Lung (tissue), 12 donors: ENCODE data around the gene TARBP2. TPM values are rescaled to one million over a fixed set of nuclear protein-coding genes. Genes with fewer than 3 reads are reported as not detected.

Experiments used
- ATAC-seq: fragments of 200-7000 bp; cut with Tn5 transposase; one replicate; pipeline ENCODE4 v1.9.1; 2020; ENCODE audit warnings: moderate number of reproducible peaks; ENCODE audit not compliant: insufficient read depth, low FRiP score
- DNase-seq, 3 donors: peaks; one replicate each; pipeline ENCODE4 v3.0.0-alpha.2; 2013 to 2017
- H3K27ac ChIP-seq, 2 donors: one replicate each; pipeline ENCODE4 v1.5.1; 2013; ENCODE audit warnings: mild to moderate bottlenecking in 2 of 2, moderate library complexity in 2 of 2, control low read depth in 1 of 2, inconsistent platforms in 1 of 2, low read depth in 1 of 2, low read length in 1 of 2
- H3K27me3 ChIP-seq, 3 donors: one replicate each; pipeline ENCODE4 v1.5.1; 2013; ENCODE audit warnings: low read length in 2 of 3; ENCODE audit not compliant: control insufficient read depth in 3 of 3, insufficient read depth in 3 of 3
- H3K36me3 ChIP-seq, 4 donors: one replicate each; pipeline ENCODE4 v1.5.1; 2013; ENCODE audit warnings: low read length in 4 of 4, mild to moderate bottlenecking in 1 of 4, moderate library complexity in 1 of 4; ENCODE audit not compliant: control insufficient read depth in 4 of 4, insufficient read depth in 4 of 4
- H3K4me1 ChIP-seq, 5 donors: one replicate each; pipeline ENCODE4 v1.5.1; 2013; ENCODE audit warnings: low read length in 5 of 5, mild to moderate bottlenecking in 2 of 5, moderate library complexity in 1 of 5; ENCODE audit not compliant: control insufficient read depth in 5 of 5, insufficient read depth in 5 of 5
- H3K4me3 ChIP-seq: one replicate; pipeline ENCODE4 v1.5.1; 2013; ENCODE audit warnings: mild to moderate bottlenecking, control low read depth, moderate library complexity
- H3K9ac ChIP-seq, 2 donors: one replicate each; pipeline ENCODE4 v1.5.1; 2013; ENCODE audit warnings: low read length in 2 of 2, control low read depth in 1 of 2; ENCODE audit not compliant: insufficient read depth in 1 of 2
- H3K9me3 ChIP-seq, 4 donors: one replicate each; pipeline ENCODE4 v1.5.1; 2013; ENCODE audit warnings: low read length in 3 of 4, mild to moderate bottlenecking in 1 of 4, moderate library complexity in 1 of 4; ENCODE audit not compliant: control insufficient read depth in 4 of 4, insufficient read depth in 3 of 4
- WGBS, 2 donors: extraction: QIAGEN DNeasy Blood & Tissue Kit; methylation state at CpG; one replicate each; pipeline ENCODE4 v1.1.7; 2013; 5-methylcytosine and 5-hydroxymethylcytosine counted together
- polyA plus RNA-seq, 2 donors: library from polyadenylated mRNA; stranded (reverse); fragments of 200-250 nt; gene quantifications; one replicate each; pipeline ENCODE4 v1.2.1, GENCODE V29; 2013
- total RNA-seq, 2 donors: library from RNA; depleted of rRNA in 1 of 2; stranded (reverse); fragments of >200 nt in 1 of 2; gene quantifications; one replicate each; pipeline ENCODE4 v1.2.1, GENCODE V29; 2014 to 2021
- TF ChIP-seq, protein P1 (sequence below): IDR thresholded peaks from 2 replicates; pipeline ENCODE4 v1.5.1; 2012; ENCODE audit warnings: mild to moderate bottlenecking; ENCODE audit errors: control extremely low read depth, extremely low read depth
- donor health status: control.
- donor health status: control.
- donor health status: Bipolar disorder and iron deficiency.
- donor health status: healthy.
- donor health status: DM: yes; HTN: yes; CAD: no.

Gene TARBP2
- total and polyA plus RNA-seq, 4 donors = 32.2 to 41.3 (median 34.8) TPM

DNA sequence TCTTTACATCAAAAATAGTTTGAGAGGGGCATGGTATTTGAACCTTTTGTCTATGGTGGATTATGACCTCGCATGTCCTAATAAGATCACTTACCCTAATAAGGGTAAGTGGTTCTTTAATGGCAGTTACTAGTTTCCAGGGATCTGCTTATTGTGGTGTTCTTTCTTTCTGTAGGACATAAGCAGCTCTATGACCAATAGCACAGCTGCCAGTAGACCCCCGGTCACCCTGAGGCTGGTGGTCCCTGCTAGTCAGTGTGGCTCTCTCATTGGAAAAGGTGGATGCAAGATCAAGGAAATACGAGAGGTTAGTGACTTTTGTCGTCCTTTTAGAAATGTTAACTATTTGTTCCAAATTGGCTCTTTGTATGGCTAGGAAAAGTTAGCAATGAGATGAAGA is 42.0 kb upstream of the TARBP2 start:
- H3K9me3 ChIP-seq = no peaks in the 10 kb centered on the region
- WGBS, 2 donors = 81 to 89% methylated on average over 4 of the region's 4 CpGs
- H3K4me1 ChIP-seq = peaks cover 0 to 20% (median 4%) of the 10 kb centered on the region in 5 donors
- ATAC-seq (no peak), DNase-seq (no peak)
- H3K27me3 ChIP-seq = no peaks in the 10 kb centered on the region
- no peak overlapping the region for H3K27ac ChIP-seq
- no peak overlapping the region for H3K4me3 ChIP-seq
- H3K36me3 ChIP-seq = peaks cover 54 to 89% (median 76%) of the 10 kb centered on the region in 4 donors
- TF ChIP-seq, protein P1, sequence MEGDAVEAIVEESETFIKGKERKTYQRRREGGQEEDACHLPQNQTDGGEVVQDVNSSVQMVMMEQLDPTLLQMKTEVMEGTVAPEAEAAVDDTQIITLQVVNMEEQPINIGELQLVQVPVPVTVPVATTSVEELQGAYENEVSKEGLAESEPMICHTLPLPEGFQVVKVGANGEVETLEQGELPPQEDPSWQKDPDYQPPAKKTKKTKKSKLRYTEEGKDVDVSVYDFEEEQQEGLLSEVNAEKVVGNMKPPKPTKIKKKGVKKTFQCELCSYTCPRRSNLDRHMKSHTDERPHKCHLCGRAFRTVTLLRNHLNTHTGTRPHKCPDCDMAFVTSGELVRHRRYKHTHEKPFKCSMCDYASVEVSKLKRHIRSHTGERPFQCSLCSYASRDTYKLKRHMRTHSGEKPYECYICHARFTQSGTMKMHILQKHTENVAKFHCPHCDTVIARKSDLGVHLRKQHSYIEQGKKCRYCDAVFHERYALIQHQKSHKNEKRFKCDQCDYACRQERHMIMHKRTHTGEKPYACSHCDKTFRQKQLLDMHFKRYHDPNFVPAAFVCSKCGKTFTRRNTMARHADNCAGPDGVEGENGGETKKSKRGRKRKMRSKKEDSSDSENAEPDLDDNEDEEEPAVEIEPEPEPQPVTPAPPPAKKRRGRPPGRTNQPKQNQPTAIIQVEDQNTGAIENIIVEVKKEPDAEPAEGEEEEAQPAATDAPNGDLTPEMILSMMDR = no peak
- H3K9ac ChIP-seq = no peak overlapping the region

DNA sequence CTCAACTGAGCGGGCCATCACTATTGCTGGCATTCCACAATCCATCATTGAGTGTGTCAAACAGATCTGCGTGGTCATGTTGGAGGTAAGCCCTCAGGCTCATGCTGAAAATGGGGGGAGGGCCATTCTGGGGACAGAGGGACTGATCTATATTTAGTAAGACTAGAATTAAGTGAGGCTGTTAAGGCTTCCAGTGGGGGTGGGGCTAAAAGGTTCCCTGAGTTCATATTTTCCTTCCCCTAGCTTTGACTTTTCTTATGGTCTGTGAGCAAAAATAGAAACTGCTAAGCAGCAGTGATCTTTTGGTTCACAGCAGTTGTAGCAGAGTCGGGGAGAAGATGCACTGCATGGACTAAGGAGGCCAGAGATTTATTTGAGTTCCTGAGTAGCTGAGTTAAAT is 40.0 kb upstream of the TARBP2 start:
- TF ChIP-seq, protein P1 = no peak
- H3K4me1 ChIP-seq = peaks cover 0 to 19% (median 0%) of the 10 kb centered on the region in 5 donors
- no peak overlapping the region for H3K27ac ChIP-seq
- no peak overlapping the region for H3K9ac ChIP-seq
- H3K4me3 ChIP-seq = no peak overlapping the region
- H3K36me3 ChIP-seq = peaks cover 59 to 85% (median 77%) of the 10 kb centered on the region in 4 donors
- WGBS, 2 donors = 86 to 93% methylated on average over 3 of the region's 3 CpGs
- no peaks in the 10 kb centered on the region for H3K9me3 ChIP-seq
- ATAC-seq (no peak), DNase-seq (no peak)
- H3K27me3 ChIP-seq = no peaks in the 10 kb centered on the region

DNA sequence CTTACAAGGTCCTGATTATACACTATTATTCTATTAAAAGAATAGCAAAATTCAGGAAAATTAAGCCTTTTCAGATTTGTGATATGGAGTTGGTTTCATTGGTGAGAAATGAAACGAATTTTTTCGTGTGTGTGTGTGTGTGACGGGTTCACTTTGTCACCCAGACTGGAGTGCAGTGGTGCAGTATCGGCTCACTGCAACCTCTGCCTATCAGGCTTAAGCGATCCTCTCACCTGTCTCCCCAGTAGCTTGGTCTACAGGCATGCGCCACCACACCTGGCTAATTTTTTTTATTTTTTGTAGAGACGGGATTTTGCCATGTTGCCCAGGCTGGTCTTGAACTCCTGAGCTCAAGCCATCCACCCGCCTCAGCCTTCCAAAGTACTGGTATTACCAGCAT is 39.5 kb upstream of the TARBP2 start:
- ATAC-seq (no peak), DNase-seq (no peak)
- Histone ChIP-seq H3K4me3 (no peak overlapping the region), H3K9ac (no peak overlapping the region), H3K27me3 (no peaks in the 10 kb centered on the region), H3K27ac (no peak overlapping the region), H3K36me3 (peaks cover 58 to 85% (median 77%) of the 10 kb centered on the region in 4 donors), H3K4me1 (peaks cover 0 to 19% (median 0%) of the 10 kb centered on the region in 5 donors), H3K9me3 (no peaks in the 10 kb centered on the region)
- WGBS, 2 donors = 84 to 94% methylated on average over 8 of the region's 8 CpGs
- TF ChIP-seq, protein P1 = no peak

DNA sequence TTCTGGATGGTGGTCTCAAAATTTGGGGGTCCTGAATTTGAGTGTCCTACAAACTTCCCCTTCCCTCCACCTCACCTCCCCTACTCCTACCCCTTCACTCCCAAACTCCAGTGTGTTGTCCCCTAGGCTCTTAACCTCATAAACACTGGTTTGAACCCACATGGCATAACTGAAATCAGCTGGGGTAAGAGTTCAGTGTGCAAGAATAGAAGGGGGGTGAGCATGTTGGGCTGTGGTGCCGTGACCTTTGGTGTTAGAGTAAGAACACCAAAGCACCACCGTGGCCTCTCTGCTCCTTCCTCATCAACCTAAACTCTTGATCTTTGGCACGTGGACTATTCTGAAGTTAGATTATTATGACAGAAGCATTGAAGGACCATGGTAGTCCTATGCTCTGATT is 38.1 kb upstream of the TARBP2 start:
- Histone ChIP-seq H3K4me1 (peaks cover 0 to 19% (median 0%) of the 10 kb centered on the region in 5 donors), H3K4me3 (no peak overlapping the region), H3K27me3 (no peaks in the 10 kb centered on the region), H3K9ac (no peak overlapping the region), H3K27ac (no peak overlapping the region), H3K36me3 (peaks cover 59 to 90% (median 78%) of the 10 kb centered on the region in 4 donors), H3K9me3 (no peaks in the 10 kb centered on the region)
- WGBS, 2 donors = 79 to 84% methylated on average over 3 of the region's 3 CpGs
- no peak for DNase-seq
- TF ChIP-seq, protein P1 = no peak
- no peak for ATAC-seq
